ENCODE data around the gene STXBP6.
"Not testable (repeated sequence)": the region's sequence is repeated elsewhere in the genome, so short reads cannot be mapped to it uniquely, and the experiment has no call there.

Gene STXBP6

GRCh38 chr14:24952851-24953666, 96.9 kb downstream of the STXBP6 start:
- DNase-seq = peak; percentile 70 to 71

- DNase-seq = no peak
Observed at GRCh38 chr14:24948261-24948847, 101.6 kb downstream of the STXBP6 start.

- DNase-seq = no peak
Observed at GRCh38 chr14:24947131-24947530, 102.8 kb downstream of the STXBP6 start.

- DNase-seq = no peak
Observed at GRCh38 chr14:24944800-24945199, 105.1 kb downstream of the STXBP6 start.

- DNase-seq = no peak
Observed at GRCh38 chr14:24943024-24943423, 106.9 kb downstream of the STXBP6 start.

GRCh38 chr14:24941719-24942118, 108.2 kb downstream of the STXBP6 start:
- no peak for DNase-seq

GRCh38 chr14:24940213-24940783, 109.6 kb downstream of the STXBP6 start:
- no peak for DNase-seq

- no peak for DNase-seq
Observed at GRCh38 chr14:24938593-24938992, 111.4 kb downstream of the STXBP6 start.

- DNase-seq = no peak
Observed at GRCh38 chr14:24937300-24937699, 112.6 kb downstream of the STXBP6 start.

GRCh38 chr14:24936773-24937172, 113.2 kb downstream of the STXBP6 start:
- not testable (repeated sequence) for DNase-seq

- DNase-seq = no peak
Observed at GRCh38 chr14:24935796-24936195, 114.2 kb downstream of the STXBP6 start.

- DNase-seq = no peak
Observed at GRCh38 chr14:24928386-24928900, 121.5 kb downstream of the STXBP6 start.

- no peak for DNase-seq
Observed at GRCh38 chr14:24927809-24928208, 122.1 kb downstream of the STXBP6 start.

GRCh38 chr14:24925771-24926374, 124.1 kb downstream of the STXBP6 start:
- DNase-seq = no peak

GRCh38 chr14:24924544-24924943, 125.4 kb downstream of the STXBP6 start:
- DNase-seq = no peak

GRCh38 chr14:24921903-24922302, 128.0 kb downstream of the STXBP6 start:
- DNase-seq = no peak

GRCh38 chr14:24920265-24921075, 129.5 kb downstream of the STXBP6 start:
- DNase-seq = peak in 1 of 2 experiments; percentile 23

GRCh38 chr14:24918822-24919221, 131.1 kb downstream of the STXBP6 start:
- DNase-seq = no peak

- DNase-seq = no peak
Observed at GRCh38 chr14:24915958-24916595, 133.9 kb downstream of the STXBP6 start.

- DNase-seq = no peak
Observed at GRCh38 chr14:24915403-24915921, 134.5 kb downstream of the STXBP6 start.

GRCh38 chr14:24913746-24914145, 136.2 kb downstream of the STXBP6 start:
- no peak for DNase-seq

- no peak for DNase-seq
Observed at GRCh38 chr14:24913021-24913420, 136.9 kb downstream of the STXBP6 start.
